Uterus (tissue), 2 donors: ENCODE results near the gene KCNQ5.

Experiments used
- CTCF ChIP-seq, 4 experiments: fragments of 200-600 bp in 2 of 4; fragments of 450-650 bp in 2 of 4; sonication (generic) in 2 of 4; IDR thresholded peaks; one replicate each; pipeline ENCODE4 v1.5.1; 2016 to 2019; ENCODE audit warnings: antibody characterized with exemption in 4 of 4, mild to moderate bottlenecking in 2 of 4, moderate library complexity in 1 of 4
- POLR2A ChIP-seq, 2 donors: fragments of 450-650 bp; IDR thresholded peaks; one replicate each; pipeline ENCODE4 v1.6.1; 2016; ENCODE audit warnings: antibody characterized with exemption in 2 of 2, mild to moderate bottlenecking in 1 of 2, moderate library complexity in 1 of 2

DNA sequence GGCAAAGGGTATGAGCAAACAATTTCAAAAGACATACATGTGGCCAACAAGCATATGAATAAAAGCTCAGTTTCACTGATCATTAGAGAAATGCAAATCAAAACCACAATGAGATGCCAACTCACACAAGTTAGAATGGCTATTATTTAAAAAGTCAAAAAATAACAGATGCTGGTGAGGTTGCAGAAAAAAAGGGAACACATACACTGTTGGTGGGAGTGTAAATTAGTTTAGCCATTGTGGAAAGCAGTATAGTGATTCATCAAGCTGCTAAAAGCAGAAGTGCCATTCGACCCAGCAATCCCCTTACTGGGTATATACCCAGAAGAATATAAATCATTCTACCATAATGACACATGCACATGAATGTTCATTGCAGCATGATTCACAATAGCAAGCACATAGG lies 610.1 kb downstream of the KCNQ5 start:
- TF ChIP-seq CTCF (IDR thresholded peaks at IDR 0.05) (no peak), POLR2A (IDR thresholded peaks at IDR 0.05) (no peak)
